ENCODE data around the gene SSH3.

GRCh38 chr11:67285541-67286498, 17.5 kb upstream of the SSH3 start:
- TF ChIP-seq ZFP30 (CRISPR knock-in tag; IDR thresholded peaks at IDR 0.05) = no peak
- no peak for TF ChIP-seq ZFP3 (CRISPR knock-in tag; IDR thresholded peaks at IDR 0.05)
- no peak for TF ChIP-seq CREB5 (CRISPR knock-in tag; IDR thresholded peaks at IDR 0.05; ENCODE audit: low read depth)
- TF ChIP-seq ZNF565 (CRISPR knock-in tag; conservative IDR thresholded peaks at IDR 0.05; ENCODE audit: low read depth) = no peak
- no peak for TF ChIP-seq ESRRG (CRISPR knock-in tag; IDR thresholded peaks at IDR 0.05)
- no peak for TF ChIP-seq RARB (CRISPR knock-in tag; IDR thresholded peaks at IDR 0.05)
- no peak for TF ChIP-seq ISL1 (CRISPR knock-in tag; IDR thresholded peaks at IDR 0.05)
